ENCODE results near the gene TOB1. TPM values are rescaled to one million over a fixed set of nuclear protein-coding genes. Genes with fewer than 3 reads are reported as not detected.

TOB1 gene
- total and polyA plus RNA-seq, 2 of the 4 experiments (the other 2 are of a cell fraction): 4.3 to 9.0 TPM

- POLR2A ChIA-PET (ENCODE audit: unreplicated experiment): no interaction called here
- Histone ChIP-seq H4K8ac (ENCODE audit: low read depth in 2 of 2, low read length in 2 of 2) (no peak overlapping the region), H3K18ac (ENCODE audit: low read depth, low read length) (no peak overlapping the region), H3K9me3 (ENCODE audit: control insufficient read depth, insufficient read depth, low read length) (no peaks in the 10 kb centered on the region), H2BK20ac (ENCODE audit: low read depth, low read length) (no peak overlapping the region), H4K20me1 (ENCODE audit: insufficient read depth, low read length) (no peaks in the 10 kb centered on the region), H4K91ac (ENCODE audit: insufficient read depth, low read depth, low read length) (no peak overlapping the region), H3K9me1 (ENCODE audit: insufficient read depth, low read length) (no peaks in the 10 kb centered on the region), H3K4me3 (ENCODE audit: insufficient read depth, low read depth, low read length) (no peak overlapping the region), H3K4me2 (ENCODE audit: low read depth, low read length) (no peak overlapping the region), H3K23ac (ENCODE audit: low read depth, low read length) (no peak overlapping the region), H3K27me3 (ENCODE audit: control insufficient read depth, insufficient read depth, low read length) (peaks cover 19% of the 10 kb centered on the region), H3K9ac (ENCODE audit: low read depth, low read length) (no peak overlapping the region), H3K27ac (ENCODE audit: insufficient read depth, low read length) (no peak overlapping the region), H3K56ac (ENCODE audit: extremely low read depth, insufficient read depth, low read length) (no peak overlapping the region), H3K4ac (ENCODE audit: low read depth, low read length) (no peak overlapping the region), H3K14ac (replicated peaks; ENCODE audit: low read depth, low read length) (no peak overlapping the region; the same call in 1 of the 2 replicates), H2AK5ac (ENCODE audit: low read depth, low read length) (no peak overlapping the region), H4K5ac (ENCODE audit: low read depth, low read length) (no peak overlapping the region), H2AFZ (replicated peaks; ENCODE audit: low read length, poor library complexity) (no peak overlapping the region), H3K36me3 (ENCODE audit: control insufficient read depth, insufficient read depth, low read length) (no peaks in the 10 kb centered on the region), H2BK15ac (ENCODE audit: low read depth, low read length) (no peak overlapping the region), H2BK120ac (ENCODE audit: low read depth, low read length) (no peak overlapping the region), H2BK5ac (ENCODE audit: low read depth, low read length, poor library complexity, severe bottlenecking) (no peak overlapping the region), H3K79me1 (ENCODE audit: low read depth in 1 of 2, low read length in 2 of 2) (no peaks in the 10 kb centered on the region), H3K4me1 (ENCODE audit: control insufficient read depth, insufficient read depth, low read length) (no peaks in the 10 kb centered on the region), H2AK9ac (replicated peaks; ENCODE audit: low read depth, low read length, poor library complexity) (no peak overlapping the region)
- no TSS peak for BruUV-seq (replicated peaks)
- intact Hi-C loops (cut with micrococcal nuclease) (no loop called here), dilution Hi-C loops (cut with HindIII; ENCODE audit: low sequenced_read_pairs, unreplicated experiment) (no loop called here), in situ Hi-C loops (cut with MboI; ENCODE audit: low sequenced_read_pairs) (no loop called here)
- CTCF ChIA-PET: no interaction called here
- DNase-seq (no peak), ATAC-seq (ENCODE audit: low read depth) (no peak)
- WGBS, 2 experiments (ENCODE audit: extremely low coverage in 2 of 2, insufficient read length in 1 of 2): no CpG with 5 or more reads among the region's 2 CpGs
- TF ChIP-seq CEBPB (IDR thresholded peaks at IDR 0.05; ENCODE audit: low read depth, low read length): no peak
- TF ChIP-seq SMC3 (IDR thresholded peaks at IDR 0.05; ENCODE audit: low read depth, low read length): no peak
- no peak for TF ChIP-seq RFX5 (IDR thresholded peaks at IDR 0.05; ENCODE audit: low read depth, low read length)
- TF ChIP-seq, protein P1, sequence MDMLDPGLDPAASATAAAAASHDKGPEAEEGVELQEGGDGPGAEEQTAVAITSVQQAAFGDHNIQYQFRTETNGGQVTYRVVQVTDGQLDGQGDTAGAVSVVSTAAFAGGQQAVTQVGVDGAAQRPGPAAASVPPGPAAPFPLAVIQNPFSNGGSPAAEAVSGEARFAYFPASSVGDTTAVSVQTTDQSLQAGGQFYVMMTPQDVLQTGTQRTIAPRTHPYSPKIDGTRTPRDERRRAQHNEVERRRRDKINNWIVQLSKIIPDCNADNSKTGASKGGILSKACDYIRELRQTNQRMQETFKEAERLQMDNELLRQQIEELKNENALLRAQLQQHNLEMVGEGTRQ (IDR thresholded peaks at IDR 0.05; ENCODE audit: low read depth, low read length): no peak
- no peak for TF ChIP-seq NFE2L2 (IDR thresholded peaks at IDR 0.05; ENCODE audit: low read depth, low read length)
- no peak for TF ChIP-seq BHLHE40 (IDR thresholded peaks at IDR 0.05; ENCODE audit: low read depth, low read length)
- TF ChIP-seq FOS (IDR thresholded peaks at IDR 0.05; ENCODE audit: low read depth, low read length): no peak
- no peak for TF ChIP-seq RAD21 (IDR thresholded peaks at IDR 0.05; ENCODE audit: low read length)
- no peak for TF ChIP-seq MAZ (IDR thresholded peaks at IDR 0.05; ENCODE audit: borderline replicate concordance, low read depth, low read length)
- no peak for TF ChIP-seq RCOR1 (IDR thresholded peaks at IDR 0.05; ENCODE audit: insufficient replicate concordance, low read length)
- no peak for TF ChIP-seq MAFK (IDR thresholded peaks at IDR 0.05; ENCODE audit: low read depth, low read length)
- no peak for TF ChIP-seq CHD1 (IDR thresholded peaks at IDR 0.05; ENCODE audit: low read depth, low read length)
- no peak for TF ChIP-seq ELK1 (IDR thresholded peaks at IDR 0.05; ENCODE audit: borderline replicate concordance, low read depth, low read length)
- no peak for TF ChIP-seq POLR2A (IDR thresholded peaks at IDR 0.05; ENCODE audit: low read depth, low read length)
- TF ChIP-seq, protein P2, sequence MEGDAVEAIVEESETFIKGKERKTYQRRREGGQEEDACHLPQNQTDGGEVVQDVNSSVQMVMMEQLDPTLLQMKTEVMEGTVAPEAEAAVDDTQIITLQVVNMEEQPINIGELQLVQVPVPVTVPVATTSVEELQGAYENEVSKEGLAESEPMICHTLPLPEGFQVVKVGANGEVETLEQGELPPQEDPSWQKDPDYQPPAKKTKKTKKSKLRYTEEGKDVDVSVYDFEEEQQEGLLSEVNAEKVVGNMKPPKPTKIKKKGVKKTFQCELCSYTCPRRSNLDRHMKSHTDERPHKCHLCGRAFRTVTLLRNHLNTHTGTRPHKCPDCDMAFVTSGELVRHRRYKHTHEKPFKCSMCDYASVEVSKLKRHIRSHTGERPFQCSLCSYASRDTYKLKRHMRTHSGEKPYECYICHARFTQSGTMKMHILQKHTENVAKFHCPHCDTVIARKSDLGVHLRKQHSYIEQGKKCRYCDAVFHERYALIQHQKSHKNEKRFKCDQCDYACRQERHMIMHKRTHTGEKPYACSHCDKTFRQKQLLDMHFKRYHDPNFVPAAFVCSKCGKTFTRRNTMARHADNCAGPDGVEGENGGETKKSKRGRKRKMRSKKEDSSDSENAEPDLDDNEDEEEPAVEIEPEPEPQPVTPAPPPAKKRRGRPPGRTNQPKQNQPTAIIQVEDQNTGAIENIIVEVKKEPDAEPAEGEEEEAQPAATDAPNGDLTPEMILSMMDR (conservative IDR thresholded peaks at IDR 0.05; ENCODE audit: low read depth, low read length): no peak
- no peak for TF ChIP-seq MXI1 (IDR thresholded peaks at IDR 0.05; ENCODE audit: borderline replicate concordance, low read depth, low read length)
These were observed 47.0 kb upstream of the TOB1 start for GRCh38 chr17:50913120-50913519.
